Kidney capillary endothelial cell (primary cell): ENCODE results near the gene UBE2K.
"Not testable (repeated sequence)": the region's sequence is repeated elsewhere in the genome, so short reads cannot be mapped to it uniquely, and the experiment has no call there.

ENCODE experiments used
- DNase-seq: peaks from one replicate; pipeline ENCODE4 v3.0.0-alpha.2; 2018; ENCODE audit warnings: low spot score

The UBE2K gene

GRCh38 chr4:39808231-39808749, 110.4 kb downstream of the UBE2K start:
- DNase-seq, result no peak

- DNase-seq, result no peak
These were observed 114.6 kb downstream of the UBE2K start for GRCh38 chr4:39812500-39812899.

- not testable (repeated sequence) for DNase-seq
These were observed 115.1 kb downstream of the UBE2K start for GRCh38 chr4:39813033-39813432.

GRCh38 chr4:39813761-39814160, 115.8 kb downstream of the UBE2K start:
- not testable (repeated sequence) for DNase-seq

- no peak for DNase-seq
These were observed 116.7 kb downstream of the UBE2K start for GRCh38 chr4:39814403-39815185.

- no peak for DNase-seq
These were observed 120.7 kb downstream of the UBE2K start for GRCh38 chr4:39818646-39819045.

- peak; percentile 92 for DNase-seq
These were observed 122.2 kb downstream of the UBE2K start for GRCh38 chr4:39820186-39820585.

- no peak for DNase-seq
These were observed 124.0 kb downstream of the UBE2K start for GRCh38 chr4:39821951-39822350.

- DNase-seq, result no peak
These were observed 124.7 kb downstream of the UBE2K start for GRCh38 chr4:39822662-39823061.

GRCh38 chr4:39823191-39823590, 125.3 kb downstream of the UBE2K start:
- no peak for DNase-seq

- DNase-seq, result no peak
These were observed 127.2 kb downstream of the UBE2K start for GRCh38 chr4:39825090-39825489.

- DNase-seq, result no peak
These were observed 127.8 kb downstream of the UBE2K start for GRCh38 chr4:39825741-39826231.
